Stimulated activated CD4-positive, alpha-beta T cell treated with anti-CD3 and anti-CD28 coated beads, Interleukin-15, amount 100 ng/mL, for 1 hour (primary cell): Measurements from ENCODE around the gene PDE8B.
"Not testable (repeated sequence)": the region's sequence is repeated elsewhere in the genome, so short reads cannot be mapped to it uniquely, and the experiment has no call there.

Experiments
- DNase-seq, 2 donors: peaks; one replicate each; pipeline ENCODE4 v3.0.0-alpha.2; 2020; ENCODE audit warnings: low read depth in 1 of 2, low spot score in 1 of 2

PDE8B gene

GRCh38 chr5:77356740-77357139 lies 146.3 kb downstream of the PDE8B start:
- DNase-seq = no peak

GRCh38 chr5:77358255-77359205 lies 148.1 kb downstream of the PDE8B start:
- DNase-seq = no peak

- DNase-seq = no peak
Observed at GRCh38 chr5:77359231-77359630, 148.8 kb downstream of the PDE8B start.

- DNase-seq = no peak
Observed at GRCh38 chr5:77360381-77360780, 149.9 kb downstream of the PDE8B start.

- no peak for DNase-seq
Observed at GRCh38 chr5:77360973-77361372, 150.5 kb downstream of the PDE8B start.

GRCh38 chr5:77366717-77367500 lies 156.4 kb downstream of the PDE8B start:
- DNase-seq = no peak

GRCh38 chr5:77367741-77368140 lies 157.3 kb downstream of the PDE8B start:
- no peak for DNase-seq

GRCh38 chr5:77368367-77368766 lies 157.9 kb downstream of the PDE8B start:
- DNase-seq = no peak

GRCh38 chr5:77369566-77369965 lies 159.1 kb downstream of the PDE8B start:
- DNase-seq = no peak

- DNase-seq = no peak
Observed at GRCh38 chr5:77374686-77375085, 164.2 kb downstream of the PDE8B start.

- no peak for DNase-seq
Observed at GRCh38 chr5:77376609-77377300, 166.3 kb downstream of the PDE8B start.

GRCh38 chr5:77379558-77380061 lies 169.1 kb downstream of the PDE8B start:
- peak in 1 of 2 donors; percentile 21 for DNase-seq

GRCh38 chr5:77380636-77381035 lies 170.2 kb downstream of the PDE8B start:
- DNase-seq = no peak

- not testable (repeated sequence) for DNase-seq
Observed at GRCh38 chr5:77383336-77383735, 172.9 kb downstream of the PDE8B start.

GRCh38 chr5:77386340-77386739 lies 175.9 kb downstream of the PDE8B start:
- DNase-seq = not testable (repeated sequence)

GRCh38 chr5:77389746-77390145 lies 179.3 kb downstream of the PDE8B start:
- DNase-seq = no peak

- DNase-seq = no peak
Observed at GRCh38 chr5:77390221-77390620, 179.7 kb downstream of the PDE8B start.

GRCh38 chr5:77390795-77391194 lies 180.3 kb downstream of the PDE8B start:
- no peak for DNase-seq

GRCh38 chr5:77391240-77391765 lies 180.8 kb downstream of the PDE8B start:
- DNase-seq = no peak

- no peak for DNase-seq
Observed at GRCh38 chr5:77394064-77394715, 183.7 kb downstream of the PDE8B start.
